Left colon (tissue), 2 donors: ENCODE results near the gene TMEM245. TPM values are rescaled to one million over a fixed set of nuclear protein-coding genes. Genes with fewer than 3 reads are reported as not detected.

Experiments used
- ATAC-seq: fragments of 200-7000 bp; cut with Tn5 transposase; one replicate; pipeline ENCODE4 v1.9.1; 2020; ENCODE audit warnings: mild to moderate bottlenecking, moderate library complexity
- DNase-seq, 2 donors: peaks; one replicate each; pipeline ENCODE4 v3.0.0-alpha.2; 2020
- intact Hi-C, 2 donors: fragments of 100-400 bp; cut with DNase I in 1 of 2; cut with micrococcal nuclease in 1 of 2; formaldehyde crosslinking; loops; one replicate each; pipeline versions ENCODE4 v1.11.2 to v1.14.0; 2022; cut with DNase I, micrococcal nuclease
- long read RNA-seq: library from polyadenylated mRNA; unstranded; transcript quantifications from one replicate; pipeline ENCODE4 v2.0.0, GENCODE V29; 2021
- total RNA-seq, 2 donors: library from RNA; stranded (reverse); fragmentation: NEBNext Ultra II Directional; extraction: Animal tissue kit (Norgen Biotek cat#: 25700); gene quantifications; one replicate each; pipeline ENCODE4 v1.2.1, GENCODE V29; 2021
- donor health status: DM: no; HTN: no; CAD: no.
- donor health status: DM: yes; HTN: yes; CAD: no.

Gene TMEM245
- total RNA-seq: 10 to 100 TPM; 33.7 to 37.0 TPM
- long read RNA-seq, transcript TMEM245-202 (12 exons, 1,973 nt): major isoform, 5 of 63 reads
- long read RNA-seq, partial matches to known transcripts: 7 of 63 reads
- long read RNA-seq, other reads (novel, unspliced or antisense): 51 of 63 reads

DNA sequence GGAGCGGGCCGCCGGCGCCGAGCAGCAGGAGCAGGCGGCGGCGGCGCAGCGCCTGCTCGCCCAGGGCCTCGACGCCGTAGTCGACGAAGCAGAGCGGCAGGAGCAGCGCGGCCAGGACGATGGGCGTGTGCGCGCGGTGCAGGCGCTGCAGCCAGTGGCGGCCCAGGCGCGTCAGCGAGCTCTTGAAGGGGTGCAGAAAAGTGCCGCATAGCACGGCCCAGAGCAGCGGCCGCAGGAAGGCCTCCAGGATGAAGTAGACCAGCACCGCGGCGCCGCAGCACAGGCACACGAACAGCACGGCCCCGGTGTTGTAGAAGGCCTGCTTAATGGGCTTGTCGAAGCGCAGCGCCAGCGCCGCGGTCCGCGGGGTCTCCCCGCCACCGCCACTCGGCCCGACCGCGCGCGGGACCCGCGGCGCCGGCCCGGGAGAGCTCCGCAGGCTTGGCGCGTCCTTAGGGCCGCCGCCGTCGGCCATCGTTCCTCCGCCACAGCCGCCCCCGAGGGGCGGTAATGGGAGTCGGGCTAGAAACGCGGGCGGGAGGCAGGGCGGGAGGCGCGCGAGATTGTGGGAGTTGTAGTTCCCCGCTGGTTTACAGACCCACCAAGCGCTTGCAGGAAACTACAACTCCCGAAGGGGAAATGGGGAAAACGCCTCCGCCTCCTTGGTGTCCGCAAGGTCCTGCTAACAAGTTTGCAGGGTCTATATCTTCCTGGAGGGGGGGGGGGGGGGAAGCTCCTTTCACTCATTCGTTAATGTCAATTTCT, at the start of gene TMEM245:
Gene TMEM245 (minus strand): TSS at position 509 of the 765 bp plus-strand sequence. CDS start 34 bp downstream, at position 475.
- intact Hi-C loops: no loop called here
- peak; percentile 95 to 98 for DNase-seq
- ATAC-seq: peak; percentile 93

DNA sequence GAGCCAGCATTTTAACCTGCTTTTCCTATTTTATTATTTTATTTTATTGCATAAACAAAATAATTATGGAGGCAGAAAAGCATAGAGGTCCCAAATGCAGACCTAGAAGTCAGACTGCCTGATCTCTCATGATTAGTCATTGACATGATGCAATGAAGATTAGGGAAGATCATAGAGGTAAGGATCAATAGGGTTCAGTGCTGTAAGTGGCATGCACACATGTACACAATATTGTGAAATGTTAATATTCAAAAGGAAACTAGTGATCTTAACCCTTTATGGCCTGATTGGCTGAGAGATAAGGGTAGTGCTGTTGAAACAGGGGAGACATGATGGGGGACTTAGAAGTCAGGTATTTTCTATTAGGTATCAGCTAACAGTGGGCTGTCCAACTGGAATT, 48.4 kb upstream of the TMEM245 start:
- DNase-seq: no peak
- no peak for ATAC-seq
- intact Hi-C loops: no loop called here

DNA sequence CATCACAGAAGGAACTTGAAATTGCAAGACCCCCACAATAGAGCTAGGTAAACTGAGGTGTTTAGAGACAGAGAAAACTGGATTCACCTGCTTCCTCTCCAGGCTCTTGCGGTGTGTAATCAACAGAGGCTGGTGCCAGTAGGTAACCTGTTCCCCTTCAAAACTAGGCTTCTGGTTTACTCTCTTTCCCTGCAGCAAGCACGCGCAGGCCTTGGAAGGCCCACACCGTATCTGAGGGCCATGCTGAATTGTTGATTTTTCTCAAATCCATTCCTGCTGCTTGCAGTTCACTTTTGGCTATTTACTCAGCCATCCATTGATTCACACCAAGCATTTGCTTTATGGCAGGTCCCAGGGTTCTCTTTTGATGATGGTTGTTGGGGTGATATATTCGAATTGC, 48.0 kb upstream of the TMEM245 start:
- DNase-seq (no peak), ATAC-seq (no peak)
- intact Hi-C loops: no loop called here

DNA sequence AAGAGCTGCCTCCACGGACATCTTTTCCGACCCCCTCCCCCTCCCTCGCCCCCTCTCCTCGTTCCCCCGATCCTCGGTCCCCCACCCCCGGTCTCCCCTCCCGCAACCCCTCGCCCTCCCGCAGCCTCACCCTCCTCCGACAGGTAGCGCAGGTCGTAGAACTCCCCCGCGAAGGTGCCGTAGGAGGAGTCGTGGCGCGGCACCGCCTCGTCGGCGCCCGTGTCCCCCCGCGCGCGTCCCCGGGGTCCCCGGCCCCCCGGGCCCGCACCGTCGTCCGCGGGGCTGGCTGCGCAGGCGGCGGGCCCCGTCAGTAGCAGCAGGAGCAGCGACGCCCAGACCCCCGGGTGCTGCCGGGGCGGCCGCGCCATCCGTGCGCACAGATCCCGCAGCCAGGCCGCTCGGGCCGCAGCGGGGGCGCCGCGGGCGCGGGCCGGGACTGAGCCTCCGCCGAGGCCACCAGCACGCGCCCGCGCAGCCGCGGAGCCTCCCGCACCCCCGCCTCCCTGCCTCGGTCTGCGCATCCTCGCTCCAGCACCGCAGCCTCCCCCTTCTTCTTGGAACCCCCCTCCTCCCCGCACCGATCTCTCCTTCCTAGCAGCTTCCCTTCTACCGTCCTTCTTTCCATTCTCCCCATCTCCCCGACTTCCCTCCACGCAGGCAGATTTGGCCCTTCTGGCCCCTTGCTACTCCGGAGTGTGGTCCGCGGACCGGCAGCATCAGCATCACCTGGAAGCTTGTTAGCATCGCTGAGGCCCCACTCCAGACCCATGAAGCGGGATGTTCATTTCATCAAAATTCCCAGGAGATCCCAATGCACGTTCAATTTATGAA, 47.2 kb upstream of the TMEM245 start, which contains the start of gene FRRS1L:
Gene FRRS1L (minus strand): TSS at position 479 of the 831 bp plus-strand sequence. CDS start 111 bp downstream, at position 368.
- intact Hi-C loops: no loop called here
- ATAC-seq (no peak), DNase-seq (no peak)

DNA sequence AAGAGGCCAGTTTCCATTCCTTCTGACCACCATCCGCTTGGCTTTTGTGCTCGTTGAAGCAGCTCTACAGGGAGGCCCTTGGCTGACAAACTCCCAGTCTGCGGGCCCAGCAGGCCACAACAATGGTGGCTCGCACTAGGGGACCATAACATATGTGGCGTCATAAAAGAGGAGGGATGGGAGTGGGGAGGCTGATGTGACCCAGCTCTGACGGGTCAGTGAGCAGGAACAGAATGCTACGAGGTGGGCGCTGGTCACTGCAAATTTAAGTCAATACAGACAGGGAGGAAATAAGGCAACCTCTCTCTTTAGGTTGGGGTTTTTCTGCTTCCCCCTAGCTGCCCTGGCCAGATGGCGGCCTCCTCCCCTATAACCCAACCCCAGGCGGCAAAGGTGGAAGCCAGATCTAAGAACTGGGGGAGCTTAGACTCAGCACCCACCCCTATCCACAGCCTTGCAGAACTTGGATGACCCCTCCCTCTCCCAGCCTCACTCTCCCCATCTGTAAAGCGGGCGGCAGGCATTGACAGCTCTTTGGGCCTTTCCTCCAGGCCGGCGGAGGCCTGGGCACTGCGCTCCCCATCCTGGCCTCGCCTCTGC, 46.5 kb upstream of the TMEM245 start:
- no peak for ATAC-seq
- DNase-seq: no peak
- intact Hi-C loops: no loop called here

DNA sequence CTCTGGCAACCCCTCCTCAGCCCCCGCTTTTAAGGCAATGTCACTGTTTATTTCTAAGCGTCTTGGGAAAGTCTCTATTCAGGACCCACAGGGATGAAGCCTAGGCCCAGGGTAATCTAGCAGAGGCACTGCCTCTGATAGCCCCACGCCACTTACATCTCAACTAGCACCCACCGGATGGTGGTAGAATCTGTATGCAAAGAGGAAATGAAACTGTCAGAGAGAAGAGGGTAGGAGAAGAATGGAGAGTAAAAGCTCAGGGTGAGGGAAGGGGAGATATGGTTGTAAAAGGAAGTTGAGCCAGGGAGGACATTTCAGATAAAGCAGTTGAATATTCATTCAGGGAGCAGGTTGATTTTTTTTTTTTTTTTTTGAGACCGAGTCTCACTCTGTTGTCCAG, 44.3 kb upstream of the TMEM245 start:
- intact Hi-C loops: no loop called here
- DNase-seq: no peak

DNA sequence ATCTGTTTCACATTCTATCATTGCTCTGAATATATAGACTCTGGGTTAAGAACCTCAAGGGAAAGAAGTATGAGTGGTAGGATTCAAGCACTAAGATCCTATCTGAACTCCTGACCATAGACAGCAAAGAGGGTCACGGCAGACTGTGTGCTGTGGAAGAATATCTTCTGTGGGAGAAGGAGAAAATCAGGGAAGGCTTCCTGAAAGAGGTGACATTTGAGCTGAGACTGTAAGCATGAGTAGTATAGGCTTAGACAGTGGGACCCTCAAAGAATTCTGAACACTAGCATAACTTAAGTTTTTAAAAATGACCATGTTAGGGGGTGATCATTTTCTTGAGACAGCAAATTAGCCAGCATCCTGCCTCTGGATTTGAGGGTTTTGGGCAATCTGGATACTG, 43.4 kb upstream of the TMEM245 start:
- intact Hi-C loops: no loop called here
- DNase-seq (no peak), ATAC-seq (peak; percentile 5)

More for the DNA sequence above, 44.3 kb upstream of the TMEM245 start:
- ATAC-seq: no peak

DNA sequence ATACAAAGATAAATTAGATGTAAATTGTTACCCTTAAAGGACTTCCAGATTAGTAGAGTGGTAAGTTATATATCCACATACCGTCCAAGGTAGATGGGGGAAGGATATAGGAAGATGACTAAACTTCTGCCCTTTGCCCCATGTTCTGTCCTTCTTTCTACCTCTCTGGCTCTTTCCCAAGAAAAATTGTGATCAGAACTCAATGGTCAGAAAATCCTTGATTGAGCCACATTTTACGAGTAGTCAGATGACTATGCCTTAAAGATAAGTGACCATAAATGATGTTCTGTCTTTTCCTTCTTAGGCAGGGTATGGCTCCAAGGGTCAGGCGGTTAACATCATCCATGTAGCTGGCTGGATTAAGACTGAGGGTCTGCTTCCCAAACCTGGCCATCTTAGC, 42.9 kb upstream of the TMEM245 start:
- DNase-seq (no peak), ATAC-seq (peak; percentile 92)
- intact Hi-C loops: no loop called here

DNA sequence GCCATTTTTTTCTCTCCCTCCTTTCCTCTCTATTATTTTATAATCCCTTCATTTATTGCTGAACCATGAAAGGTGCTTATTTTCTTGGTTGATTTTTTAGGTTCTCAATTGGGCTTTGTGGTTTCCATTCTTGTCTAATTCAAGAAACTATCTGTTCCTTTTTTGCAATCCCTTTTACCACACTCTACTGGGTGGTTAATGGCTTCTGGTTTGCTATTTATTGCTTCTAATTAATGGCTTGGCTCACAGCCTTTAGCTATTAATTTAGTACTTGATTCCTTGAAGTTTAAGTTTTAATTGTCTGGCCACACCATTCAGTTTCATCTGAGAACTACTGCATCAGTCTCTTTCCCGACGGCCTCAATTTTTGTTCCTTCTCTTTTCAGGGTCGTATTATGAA, 41.7 kb upstream of the TMEM245 start:
- ATAC-seq (no peak), DNase-seq (no peak)
- intact Hi-C loops: no loop called here

DNA sequence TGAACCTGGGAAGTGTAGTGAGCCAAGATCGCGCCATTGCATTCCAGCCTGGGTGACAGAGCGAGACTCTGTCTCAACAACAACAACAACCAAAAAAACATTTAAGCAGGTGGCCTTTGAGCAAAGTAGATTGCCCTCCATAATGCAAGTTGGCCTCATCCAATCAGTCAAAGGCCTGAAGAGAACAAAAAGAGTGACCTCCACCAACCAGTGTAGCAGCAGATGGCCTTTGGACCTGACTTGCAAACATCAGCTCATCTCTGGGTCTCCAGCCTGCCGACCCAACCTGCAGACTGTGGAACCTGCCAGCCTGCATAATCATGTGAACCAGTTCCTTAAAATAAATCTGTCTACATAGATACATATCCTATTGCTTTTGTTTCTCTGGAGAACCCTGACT, 39.8 kb upstream of the TMEM245 start:
- DNase-seq (no peak), ATAC-seq (peak; percentile 36)

DNA sequence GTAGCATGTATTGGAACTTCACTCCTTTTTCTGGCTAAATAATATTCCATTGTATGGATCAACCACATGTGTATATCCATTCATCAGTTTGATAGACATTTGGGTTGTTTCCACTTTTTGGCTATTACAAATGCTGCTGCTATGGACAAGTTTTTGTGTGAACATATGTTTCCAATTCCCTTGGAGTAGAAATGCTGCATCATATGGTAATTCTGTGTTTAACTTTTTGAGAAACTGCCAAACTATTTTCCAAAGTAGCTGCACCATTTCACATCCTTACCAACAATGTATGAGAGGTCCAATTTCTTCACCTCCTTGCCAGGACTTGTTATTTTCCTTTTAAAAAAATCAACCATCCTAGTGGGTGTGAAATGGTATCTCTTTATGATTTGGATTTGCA, 38.9 kb upstream of the TMEM245 start:
- intact Hi-C loops: no loop called here
- ATAC-seq: no peak

More for the DNA sequence above, 39.8 kb upstream of the TMEM245 start:
- intact Hi-C loops: no loop called here

DNA sequence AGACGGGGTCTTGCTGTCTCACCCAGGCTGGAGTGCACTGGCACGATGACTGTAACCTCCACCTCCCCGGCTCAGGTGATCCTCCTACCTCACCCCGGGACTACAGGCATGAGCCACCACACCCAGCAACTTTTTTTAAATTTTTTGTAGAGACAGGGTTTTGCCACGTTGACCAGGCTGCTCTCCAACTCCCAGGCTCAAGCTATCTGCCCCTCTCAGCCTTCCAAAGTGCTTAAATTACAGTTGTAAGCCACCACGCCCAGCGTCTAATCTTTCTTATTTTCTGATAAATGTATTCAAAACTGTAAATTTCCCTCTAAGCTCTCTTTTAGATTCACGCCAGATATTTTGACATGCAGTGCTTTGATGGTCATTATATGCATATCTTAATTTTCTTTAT, 37.0 kb upstream of the TMEM245 start:
- ATAC-seq: no peak
- no peak for DNase-seq
- intact Hi-C loops: no loop called here

More for the DNA sequence above, 38.9 kb upstream of the TMEM245 start:
- no peak for DNase-seq

DNA sequence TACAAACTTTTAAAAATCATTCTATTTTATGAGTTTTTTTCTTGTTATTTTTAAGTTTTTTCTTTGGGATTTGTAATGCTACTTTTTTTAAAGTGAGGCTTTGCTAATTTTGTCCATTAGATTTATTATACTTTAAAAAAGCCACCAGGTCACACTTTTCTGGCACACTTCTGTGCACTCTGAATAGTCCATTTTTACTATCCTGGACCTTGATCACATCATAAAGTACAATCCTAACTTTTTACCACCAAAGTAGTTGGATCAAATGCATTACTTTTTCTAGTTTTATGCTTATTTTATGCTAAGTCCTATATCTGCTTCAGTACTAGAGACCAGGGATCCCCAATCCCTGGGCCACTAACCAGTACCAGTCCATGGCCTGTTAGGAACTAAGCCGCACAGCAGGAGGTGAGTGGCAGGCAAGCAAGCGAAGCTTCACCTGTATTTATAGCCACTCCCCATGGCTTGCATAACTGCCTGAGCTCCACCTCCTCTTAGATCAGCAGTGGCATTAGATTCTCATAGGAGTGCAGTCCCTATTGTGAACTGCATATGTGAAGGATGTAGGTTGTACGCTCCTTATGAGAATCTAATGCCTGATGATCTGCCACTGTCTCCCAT, 31.3 kb upstream of the TMEM245 start:
- ATAC-seq (peak; percentile 94), DNase-seq (peak; percentile 40 to 55)
- intact Hi-C loops: no loop called here

DNA sequence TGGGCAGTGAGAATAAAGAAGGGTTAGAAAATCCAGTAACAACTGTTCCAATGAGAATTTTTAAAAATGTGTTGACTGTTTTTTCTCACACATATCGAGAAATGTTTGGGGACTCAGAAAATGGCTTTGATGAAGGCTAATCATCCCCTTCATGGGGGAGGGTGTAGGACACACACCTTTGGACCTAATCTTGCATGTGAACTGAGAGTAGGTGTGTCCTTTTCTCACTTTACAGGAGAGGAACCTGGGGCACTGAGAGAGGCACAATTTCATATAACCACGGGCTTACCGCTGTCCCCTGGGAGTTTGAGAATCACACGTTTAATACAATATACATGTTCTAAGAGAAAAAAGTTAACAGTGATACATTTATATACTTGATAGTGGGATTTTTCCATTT, 30.0 kb upstream of the TMEM245 start:
- DNase-seq (no peak), ATAC-seq (peak; percentile 72)
- intact Hi-C loops: no loop called here

DNA sequence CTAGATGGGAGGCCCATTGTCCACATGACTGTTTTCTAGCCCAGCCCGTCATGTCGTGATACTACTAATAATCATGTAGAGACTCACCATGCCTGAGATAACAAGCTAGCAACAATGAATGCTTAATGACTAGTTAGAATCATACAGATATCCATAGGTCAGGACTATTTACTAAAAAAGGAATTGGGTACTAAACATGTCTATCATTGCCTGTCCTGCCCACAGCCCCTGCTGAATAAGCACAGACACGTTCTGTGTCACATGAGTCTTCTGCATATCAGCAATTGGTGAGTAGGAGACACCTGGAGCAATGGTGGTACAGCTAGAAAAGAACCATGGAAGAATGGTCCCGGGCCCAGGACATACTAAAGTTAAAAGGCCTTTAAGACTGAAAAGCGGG, 29.3 kb upstream of the TMEM245 start:
- intact Hi-C loops: no loop called here
- DNase-seq (no peak), ATAC-seq (no peak)

DNA sequence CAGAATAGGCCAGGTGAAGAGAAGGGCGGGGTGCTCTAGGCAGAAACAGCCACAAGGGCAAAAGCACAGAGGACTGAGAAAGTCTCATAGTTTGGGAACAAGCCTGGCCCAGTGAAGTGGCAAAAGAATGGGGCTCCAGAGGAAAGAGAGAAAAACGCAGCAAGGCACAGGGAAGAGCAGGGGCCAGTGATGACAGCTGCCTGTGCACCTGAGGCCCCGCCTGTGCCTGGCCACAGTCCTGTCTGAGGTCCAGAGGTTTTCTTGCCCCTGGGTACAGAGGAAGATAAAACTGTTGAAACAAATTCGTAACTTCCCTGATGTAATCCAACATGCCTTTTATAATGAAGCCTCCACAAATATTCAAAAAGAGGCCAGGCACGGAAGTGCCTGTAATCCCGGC, 25.3 kb upstream of the TMEM245 start:
- DNase-seq (no peak), ATAC-seq (peak; percentile 51)
- intact Hi-C loops: no loop called here

DNA sequence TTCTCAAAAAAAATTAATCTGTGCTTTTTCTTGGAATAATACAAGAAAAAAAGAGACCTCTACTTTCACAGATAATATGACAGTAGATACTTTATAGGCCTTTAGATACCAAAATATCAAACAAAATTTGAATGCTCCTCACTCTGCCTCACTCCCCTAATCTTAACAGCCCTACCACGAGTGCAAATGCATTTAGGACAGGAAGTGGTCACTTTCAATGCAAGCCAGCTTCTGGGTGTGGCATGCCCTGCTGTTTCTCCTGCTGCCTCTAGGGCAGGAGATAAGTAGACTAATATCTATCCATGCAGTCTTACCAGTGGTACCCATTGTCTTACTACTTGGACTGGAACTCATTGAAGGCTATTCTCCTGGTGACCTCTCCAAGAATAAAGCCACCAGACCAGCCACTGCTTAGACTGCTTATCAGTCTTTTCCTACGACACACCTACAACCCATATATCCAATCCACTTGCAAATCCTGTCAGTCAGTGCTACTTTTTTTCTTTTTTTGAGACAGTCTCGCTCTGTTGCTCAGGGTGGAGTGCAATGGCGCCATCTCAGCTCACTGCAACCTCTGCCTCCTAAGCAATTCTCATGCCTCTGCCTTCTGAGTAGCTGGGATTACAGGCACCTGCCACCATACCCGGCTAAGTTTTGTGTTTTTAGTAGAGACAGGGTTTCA, 24.3 kb upstream of the TMEM245 start:
- ATAC-seq: peak; percentile 80
- intact Hi-C loops: no loop called here
- no peak for DNase-seq

DNA sequence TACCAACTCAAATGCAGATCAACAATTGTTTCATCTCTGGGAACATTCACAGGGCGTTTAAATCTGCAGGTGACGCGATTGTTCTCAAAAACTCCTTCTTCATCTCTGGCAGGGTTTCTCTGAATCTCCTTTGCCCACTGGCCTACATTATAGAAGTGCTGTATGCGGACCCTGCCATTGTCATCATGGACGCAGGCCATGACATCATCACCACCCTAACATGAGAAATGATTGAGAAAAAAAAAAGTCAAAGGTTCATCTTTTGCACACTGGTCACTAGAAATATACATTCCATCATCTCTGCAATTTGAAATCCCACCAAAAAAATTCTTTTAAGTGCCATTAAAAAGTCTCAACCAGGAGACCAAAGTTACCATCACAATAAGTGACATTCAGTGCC, 21.6 kb upstream of the TMEM245 start:
- ATAC-seq (no peak), DNase-seq (no peak)
- intact Hi-C loops: no loop called here
